Stimulated activated CD4-positive, alpha-beta T cell treated with anti-CD3 and anti-CD28 coated beads, Interleukin-12 subunit alpha, Interleukin-12 subunit beta, amount 100 ng/mL, for 48 hours (primary cell): ENCODE data around the gene MRPL52.
"Not testable (repeated sequence)": the region's sequence is repeated elsewhere in the genome, so short reads cannot be mapped to it uniquely, and the experiment has no call there.

Experiments used
- DNase-seq, 3 donors: peaks; one replicate each; pipeline ENCODE4 v3.0.0-alpha.2; 2020; ENCODE audit warnings: low read depth in 2 of 3, low spot score in 1 of 3

MRPL52 gene

DNA sequence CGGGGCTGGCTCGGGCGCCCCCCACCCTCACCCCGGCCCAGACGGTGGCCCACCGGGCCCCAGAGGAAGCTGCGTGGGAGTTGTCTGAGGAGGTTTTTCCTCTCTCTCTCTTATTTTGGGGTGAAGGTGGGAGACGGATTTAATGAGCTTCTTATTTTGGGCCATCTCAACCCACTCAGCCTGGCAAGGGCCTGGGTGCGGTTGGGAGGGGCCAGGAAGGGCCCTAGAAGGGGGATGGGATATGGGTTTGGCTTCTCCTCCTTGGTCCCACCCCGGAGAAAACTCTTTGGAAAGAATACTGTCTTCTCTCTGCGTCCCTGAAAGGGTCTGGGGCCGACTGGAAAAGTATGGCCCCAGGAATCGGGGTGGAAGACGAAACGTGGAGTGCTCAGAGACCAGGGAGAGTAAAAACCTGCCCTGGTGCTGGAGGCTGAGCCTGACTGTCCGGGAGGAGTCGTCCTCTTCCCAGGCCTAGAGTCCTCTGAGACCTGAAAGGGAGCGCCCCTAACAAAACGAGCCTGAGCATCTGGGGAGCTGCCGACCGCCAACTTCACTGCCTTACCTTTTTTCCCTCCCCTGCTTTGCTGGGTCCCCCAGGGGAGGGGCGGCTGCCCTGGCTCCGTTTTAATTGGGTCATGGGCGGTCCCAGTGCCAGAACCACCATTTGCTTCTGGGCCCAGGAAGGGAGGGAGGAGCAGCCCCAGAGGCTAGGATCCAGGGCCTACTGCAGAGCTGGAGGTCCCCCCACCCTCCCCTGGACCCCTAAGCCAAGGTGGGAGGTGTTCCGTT is 8.3 kb downstream of the MRPL52 start:
- no peak for DNase-seq

DNA sequence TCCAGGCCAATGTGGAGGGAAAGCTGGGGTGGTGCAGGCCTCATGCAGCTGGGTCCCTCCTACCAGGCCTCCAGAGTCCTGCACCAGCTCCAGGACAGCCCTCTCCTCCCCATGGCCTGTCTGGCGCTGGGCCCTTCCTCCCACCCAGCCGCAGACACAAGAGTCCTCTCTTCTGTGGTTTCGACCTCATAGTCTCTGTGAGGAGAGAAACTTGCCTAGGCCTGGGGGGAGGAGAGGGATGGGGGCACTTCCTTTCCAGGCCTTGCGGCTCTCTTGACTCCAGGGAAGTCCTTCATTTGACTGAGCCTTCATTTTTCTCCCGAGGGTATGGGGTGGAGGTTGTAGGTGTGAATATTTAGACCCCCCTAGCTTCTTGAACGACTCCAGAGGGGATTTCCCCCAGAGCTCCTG is 8.9 kb downstream of the MRPL52 start:
- no peak for DNase-seq

DNA sequence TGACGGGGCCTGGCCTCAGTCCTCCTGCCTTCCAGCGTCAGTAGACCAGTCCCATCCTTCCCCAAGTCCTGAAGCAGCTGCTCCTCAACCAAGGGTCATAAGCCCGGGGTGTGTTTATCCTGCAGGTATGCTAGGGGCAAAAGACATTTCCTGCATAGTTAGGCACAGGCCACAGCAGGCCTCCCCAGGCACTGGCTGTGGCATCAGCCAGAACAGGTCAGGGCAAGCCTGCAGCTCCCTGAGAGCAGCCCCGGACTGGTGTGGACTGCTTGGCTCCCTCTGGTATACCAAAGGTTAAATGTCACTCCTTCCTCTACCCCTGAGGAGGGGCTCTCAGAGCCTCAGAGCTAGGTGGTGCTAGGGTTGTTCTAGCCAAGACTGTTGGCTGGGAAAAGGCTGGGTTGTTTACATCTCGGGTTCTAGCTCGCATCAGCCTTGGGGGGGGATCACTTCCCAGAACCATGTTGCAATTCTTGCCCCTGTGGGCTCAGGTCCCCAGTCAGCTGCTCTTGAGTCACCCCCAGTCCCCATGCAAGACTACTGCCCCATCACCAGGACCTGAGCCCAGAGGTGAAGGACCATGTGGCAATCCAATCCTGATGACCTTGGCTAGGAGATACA is 9.6 kb downstream of the MRPL52 start:
- DNase-seq = no peak

DNA sequence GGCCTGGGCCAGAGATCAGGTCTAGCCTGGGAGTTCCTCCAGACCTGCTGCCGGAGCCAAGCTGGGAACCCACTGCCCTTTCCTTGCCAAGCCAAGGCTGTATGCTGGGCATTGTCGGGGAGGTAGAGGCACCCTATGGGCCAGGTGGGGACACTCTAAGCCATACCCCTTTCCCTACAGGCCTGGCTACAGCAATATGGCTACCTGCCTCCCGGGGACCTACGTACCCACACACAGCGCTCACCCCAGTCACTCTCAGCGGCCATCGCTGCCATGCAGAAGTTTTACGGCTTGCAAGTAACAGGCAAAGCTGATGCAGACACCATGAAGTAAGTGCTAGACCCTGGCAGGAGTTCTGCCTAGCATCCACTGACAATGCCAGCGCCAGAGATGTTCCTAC is 11.6 kb downstream of the MRPL52 start:
- no peak for DNase-seq

DNA sequence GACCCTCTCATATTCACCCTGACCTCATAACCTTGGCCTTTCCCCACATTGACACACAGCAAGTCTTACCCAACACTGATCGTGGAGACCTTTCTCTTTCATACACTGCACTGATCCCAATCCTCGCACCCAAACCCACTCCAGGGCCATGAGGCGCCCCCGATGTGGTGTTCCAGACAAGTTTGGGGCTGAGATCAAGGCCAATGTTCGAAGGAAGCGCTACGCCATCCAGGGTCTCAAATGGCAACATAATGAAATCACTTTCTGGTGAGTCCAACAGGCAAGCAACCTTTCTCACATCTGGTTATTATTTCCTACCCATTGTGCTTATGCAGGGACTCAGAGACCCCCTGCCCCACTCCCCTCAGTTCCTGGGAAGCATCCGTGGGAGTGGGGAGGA is 12.1 kb downstream of the MRPL52 start:
- no peak for DNase-seq

DNA sequence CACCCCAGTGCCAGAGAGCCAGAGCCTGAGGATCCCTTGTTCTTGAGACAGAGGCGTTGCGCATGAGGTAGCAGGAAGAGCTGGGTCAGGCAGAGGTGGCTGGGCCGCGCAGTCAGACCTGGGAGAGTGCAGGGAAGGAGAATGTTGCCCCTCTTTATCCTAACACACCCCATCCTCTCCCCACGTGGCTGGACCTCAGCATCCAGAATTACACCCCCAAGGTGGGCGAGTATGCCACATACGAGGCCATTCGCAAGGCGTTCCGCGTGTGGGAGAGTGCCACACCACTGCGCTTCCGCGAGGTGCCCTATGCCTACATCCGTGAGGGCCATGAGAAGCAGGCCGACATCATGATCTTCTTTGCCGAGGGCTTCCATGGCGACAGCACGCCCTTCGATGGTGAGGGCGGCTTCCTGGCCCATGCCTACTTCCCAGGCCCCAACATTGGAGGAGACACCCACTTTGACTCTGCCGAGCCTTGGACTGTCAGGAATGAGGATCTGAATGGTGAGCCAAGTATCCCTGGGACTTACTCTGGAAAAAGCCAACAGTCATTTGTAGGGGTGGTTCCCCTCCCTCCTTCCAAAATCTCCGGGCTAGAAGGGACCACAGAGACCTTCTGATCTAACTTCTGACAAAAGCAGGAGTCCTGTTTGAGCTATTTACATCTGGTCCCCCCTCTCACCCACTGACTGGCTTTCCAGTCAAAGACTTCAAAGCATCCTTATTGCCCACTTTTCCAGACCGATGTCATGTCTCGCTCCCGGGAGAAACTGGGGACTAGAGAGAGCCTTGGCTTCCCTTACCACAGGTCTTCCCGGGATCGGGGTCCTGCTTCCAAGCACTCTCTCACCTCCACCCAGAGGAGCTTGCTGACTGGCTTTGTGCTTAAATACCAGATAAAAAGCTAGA is 12.8 kb downstream of the MRPL52 start:
- no peak for DNase-seq

DNA sequence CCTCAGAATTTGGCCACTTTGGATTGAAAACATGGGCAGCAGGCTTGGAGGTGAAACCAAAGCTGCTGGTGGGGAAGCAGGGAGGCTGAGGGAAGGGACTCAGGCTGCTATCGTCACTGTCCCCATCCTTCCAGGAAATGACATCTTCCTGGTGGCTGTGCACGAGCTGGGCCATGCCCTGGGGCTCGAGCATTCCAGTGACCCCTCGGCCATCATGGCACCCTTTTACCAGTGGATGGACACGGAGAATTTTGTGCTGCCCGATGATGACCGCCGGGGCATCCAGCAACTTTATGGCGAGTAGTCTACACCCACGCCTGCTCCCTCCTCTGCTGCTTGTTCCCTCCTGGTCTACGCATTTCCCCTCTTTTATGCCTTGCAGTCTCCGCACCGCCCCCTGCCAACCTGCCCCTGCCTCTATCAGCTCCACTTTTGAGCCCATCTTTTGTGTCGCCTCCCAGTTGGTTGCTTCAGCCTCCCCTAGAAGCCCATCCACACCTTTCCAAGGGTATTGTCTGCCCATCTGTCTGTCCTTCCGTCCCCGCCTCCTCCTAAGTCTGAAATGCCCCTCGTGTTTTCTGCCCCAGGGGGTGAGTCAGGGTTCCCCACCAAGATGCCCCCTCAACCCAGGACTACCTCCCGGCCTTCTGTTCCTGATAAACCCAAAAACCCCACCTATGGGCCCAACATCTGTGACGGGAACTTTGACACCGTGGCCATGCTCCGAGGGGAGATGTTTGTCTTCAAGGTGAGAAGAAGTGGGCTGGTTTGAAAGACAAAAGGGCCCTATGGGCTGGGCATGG is 13.6 kb downstream of the MRPL52 start:
- no peak for DNase-seq

DNA sequence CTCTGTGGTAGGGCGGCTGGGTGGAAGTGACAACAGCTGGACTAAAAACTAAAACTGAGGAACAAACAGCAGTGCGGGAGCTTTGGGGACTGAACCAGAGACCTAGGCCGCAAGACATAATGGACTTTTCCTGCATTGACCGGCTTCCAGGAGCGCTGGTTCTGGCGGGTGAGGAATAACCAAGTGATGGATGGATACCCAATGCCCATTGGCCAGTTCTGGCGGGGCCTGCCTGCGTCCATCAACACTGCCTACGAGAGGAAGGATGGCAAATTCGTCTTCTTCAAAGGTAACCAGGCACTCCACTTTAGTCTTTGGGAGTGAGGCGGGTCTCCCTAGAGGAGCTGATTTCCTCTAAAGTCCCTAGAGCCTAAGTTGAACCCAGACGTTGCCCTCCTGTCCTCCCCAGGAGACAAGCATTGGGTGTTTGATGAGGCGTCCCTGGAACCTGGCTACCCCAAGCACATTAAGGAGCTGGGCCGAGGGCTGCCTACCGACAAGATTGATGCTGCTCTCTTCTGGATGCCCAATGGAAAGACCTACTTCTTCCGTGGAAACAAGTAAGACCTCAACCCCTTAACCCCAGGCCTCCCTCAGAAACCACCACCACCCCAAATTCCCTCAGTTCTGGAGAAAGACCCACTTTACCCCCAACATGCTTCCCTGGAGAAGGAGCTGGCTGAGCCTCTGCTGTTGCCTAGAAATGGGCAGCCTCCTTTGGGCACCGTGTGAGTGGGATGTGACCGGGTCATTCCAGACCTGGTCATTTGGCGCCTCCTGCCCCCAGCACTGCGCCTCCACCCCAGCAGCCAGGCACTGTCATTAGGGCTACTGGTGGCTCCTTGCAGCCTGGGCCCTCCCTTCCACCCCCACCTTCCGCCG is 14.8 kb downstream of the MRPL52 start:
- no peak for DNase-seq

DNA sequence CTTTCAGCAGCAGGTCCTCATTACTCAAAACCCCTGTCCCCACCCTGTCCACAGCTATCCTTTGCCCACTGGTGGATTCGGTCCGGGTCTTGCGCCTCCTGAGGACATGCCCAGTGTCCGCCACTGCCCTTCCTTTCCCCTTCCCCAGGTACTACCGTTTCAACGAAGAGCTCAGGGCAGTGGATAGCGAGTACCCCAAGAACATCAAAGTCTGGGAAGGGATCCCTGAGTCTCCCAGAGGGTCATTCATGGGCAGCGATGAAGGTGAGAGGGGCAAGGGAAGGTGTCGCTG is 15.4 kb downstream of the MRPL52 start:
- DNase-seq = no peak

DNA sequence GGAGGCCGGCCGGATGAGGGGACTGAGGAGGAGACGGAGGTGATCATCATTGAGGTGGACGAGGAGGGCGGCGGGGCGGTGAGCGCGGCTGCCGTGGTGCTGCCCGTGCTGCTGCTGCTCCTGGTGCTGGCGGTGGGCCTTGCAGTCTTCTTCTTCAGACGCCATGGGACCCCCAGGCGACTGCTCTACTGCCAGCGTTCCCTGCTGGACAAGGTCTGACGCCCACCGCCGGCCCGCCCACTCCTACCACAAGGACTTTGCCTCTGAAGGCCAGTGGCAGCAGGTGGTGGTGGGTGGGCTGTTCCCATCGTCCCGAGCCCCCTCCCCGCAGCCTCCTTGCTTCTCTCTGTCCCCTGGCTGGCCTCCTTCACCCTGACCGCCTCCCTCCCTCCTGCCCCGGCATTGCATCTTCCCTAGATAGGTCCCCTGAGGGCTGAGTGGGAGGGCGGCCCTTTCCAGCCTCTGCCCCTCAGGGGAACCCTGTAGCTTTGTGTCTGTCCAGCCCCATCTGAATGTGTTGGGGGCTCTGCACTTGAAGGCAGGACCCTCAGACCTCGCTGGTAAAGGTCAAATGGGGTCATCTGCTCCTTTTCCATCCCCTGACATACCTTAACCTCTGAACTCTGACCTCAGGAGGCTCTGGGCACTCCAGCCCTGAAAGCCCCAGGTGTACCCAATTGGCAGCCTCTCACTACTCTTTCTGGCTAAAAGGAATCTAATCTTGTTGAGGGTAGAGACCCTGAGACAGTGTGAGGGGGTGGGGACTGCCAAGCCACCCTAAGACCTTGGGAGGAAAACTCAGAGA is 16.3 kb downstream of the MRPL52 start:
- no peak for DNase-seq

DNA sequence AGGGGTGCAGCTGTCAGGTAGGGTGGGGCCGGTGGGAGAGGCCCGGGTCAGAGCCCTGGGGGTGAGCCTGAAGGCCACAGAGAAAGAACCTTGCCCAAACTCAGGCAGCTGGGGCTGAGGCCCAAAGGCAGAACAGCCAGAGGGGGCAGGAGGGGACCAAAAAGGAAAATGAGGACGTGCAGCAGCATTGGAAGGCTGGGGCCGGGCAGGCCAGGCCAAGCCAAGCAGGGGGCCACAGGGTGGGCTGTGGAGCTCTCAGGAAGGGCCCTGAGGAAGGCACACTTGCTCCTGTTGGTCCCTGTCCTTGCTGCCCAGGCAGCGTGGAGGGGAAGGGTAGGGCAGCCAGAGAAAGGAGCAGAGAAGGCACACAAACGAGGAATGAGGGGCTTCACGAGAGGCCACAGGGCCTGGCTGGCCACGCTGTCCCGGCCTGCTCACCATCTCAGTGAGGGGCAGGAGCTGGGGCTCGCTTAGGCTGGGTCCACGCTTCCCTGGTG is 17.2 kb downstream of the MRPL52 start:
- DNase-seq = no peak

DNA sequence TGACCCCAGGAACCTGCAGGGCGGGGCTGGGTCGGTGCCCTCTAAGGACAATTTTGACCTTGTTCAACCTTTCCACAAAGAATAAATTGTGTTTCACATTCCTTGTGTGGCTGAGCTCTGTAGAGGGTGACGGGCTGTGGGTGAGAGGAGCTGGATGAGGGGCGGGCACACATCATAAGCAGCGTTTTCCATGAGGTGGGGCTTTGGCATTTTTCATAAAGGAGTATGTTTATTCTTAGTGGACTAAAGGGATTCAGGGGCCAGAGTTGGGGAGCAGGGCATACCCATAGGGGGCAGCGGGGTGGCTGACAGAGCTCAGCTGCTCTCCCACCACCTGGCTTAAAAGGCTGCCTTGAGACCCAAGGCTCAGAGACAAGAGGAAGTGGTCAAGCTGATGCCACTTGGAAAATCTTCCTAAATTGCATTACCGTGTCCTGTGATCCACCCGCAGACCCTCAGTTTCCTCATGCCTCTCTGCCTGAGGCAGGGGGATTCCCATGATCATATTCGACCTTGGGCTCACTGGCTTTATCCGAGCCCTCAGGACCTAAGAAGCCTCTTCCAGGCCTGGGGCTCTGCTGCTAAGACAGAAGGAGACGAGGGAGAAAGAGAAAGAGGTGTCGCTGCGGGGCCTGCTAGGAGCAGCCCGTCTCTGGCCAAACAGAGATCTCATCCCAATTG is 18.1 kb downstream of the MRPL52 start:
- DNase-seq = no peak

DNA sequence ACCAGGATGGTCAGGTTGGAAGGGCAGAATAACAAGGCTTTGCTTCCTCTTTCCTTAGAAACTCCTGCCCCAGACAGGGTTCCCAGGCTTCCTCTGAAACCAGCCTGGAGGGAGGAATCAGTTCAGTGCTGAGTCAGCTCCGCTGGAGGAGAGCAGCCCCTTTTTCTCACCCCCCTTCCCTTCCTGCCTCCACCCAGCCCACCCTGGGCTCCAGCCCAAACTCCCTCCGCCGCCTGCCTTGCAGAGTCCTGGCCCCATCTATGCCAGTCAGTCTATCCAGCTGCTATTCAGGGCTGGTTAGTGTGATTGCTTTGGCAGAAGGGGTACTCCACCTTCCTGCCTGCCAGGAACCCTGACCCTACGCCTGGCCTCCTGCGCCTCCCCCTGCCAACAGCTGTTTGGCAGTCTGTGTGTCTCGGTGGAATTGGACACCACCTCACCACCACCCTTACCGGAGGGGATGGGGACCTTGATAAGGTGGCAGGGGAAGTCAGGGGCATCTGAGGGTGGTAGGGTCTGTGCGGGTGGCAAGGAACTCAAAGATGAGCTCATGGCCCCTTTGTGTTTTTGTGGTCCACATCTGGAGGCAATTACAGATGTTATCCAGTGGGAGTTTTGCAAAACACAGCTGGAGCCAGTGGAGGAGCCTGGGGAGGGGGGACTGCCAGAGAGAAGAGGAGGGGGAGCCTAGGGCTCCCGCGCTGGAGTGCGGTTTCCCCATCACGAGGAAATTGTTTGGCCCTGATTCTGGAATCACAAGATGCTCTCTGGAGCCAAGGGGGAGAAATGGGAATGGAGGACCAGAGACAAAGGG is 18.9 kb downstream of the MRPL52 start:
- no peak for DNase-seq

DNA sequence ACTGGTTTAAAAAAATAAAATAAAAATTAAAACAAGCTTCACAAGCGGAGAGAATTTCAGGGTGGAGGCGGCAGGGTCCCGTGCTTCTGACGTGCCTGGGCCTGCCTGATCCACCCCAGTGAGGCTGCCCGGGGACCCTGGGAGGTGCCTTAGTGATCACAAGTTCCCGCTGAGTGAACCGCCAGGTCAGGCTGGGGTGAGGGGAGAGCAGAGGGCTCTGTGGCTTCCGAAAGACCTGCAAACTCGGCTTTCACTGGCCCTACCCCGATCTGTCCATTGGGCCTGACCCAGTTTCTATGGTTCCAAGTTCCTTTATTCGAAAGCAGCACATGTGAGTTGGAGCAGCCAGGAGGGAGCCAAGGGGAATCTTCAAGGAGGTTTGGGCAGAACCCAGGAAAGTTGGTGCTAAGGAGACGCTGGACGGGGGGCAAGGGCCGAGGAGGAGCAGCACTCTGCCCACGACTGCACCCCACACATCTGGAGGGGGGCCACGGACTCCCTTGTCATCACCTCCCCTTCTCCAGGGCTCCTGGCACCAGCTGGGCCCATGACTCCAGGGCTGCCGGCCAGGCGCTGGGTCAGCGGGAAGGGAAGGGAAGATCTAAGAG is 19.6 kb downstream of the MRPL52 start:
- no peak for DNase-seq

DNA sequence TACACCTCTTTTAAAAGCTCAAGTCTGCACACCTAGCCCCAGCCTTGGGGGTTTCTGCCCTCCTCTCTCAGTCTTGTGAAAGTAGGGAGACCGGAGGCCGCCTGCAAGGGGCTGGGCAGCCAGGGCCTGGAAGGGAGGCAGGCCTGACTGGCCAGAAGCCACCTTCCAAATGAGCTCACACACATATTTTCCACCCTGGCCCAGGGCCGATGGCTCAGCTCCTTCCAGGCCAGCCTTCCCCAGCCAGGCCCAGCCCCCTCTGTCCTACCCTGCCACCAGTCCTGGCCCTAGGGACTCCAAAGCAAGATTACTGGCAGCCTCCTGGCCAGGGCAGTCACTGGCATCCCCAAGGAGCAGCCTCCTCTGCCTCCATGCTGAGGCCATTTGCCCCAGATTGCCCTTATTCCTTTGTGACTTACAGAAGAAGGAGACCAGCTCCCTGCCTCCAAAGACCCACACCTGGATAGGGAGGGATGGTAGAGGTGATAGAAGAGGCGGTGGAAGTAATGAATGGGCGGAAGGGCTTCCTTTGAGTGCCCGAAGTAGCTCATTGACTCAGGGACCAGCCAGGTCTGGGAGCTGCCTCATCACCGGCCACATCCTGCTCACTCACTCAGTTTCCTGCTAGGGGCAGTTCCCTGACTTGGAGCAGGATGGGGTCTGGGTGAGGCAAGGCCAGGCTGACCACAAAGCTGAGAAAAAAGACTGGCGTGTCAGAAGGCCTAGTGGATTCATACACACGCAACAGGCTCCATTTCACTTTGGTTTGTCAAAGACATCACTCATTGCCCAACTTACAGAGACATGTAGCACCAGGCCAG is 21.5 kb downstream of the MRPL52 start:
- no peak for DNase-seq

DNA sequence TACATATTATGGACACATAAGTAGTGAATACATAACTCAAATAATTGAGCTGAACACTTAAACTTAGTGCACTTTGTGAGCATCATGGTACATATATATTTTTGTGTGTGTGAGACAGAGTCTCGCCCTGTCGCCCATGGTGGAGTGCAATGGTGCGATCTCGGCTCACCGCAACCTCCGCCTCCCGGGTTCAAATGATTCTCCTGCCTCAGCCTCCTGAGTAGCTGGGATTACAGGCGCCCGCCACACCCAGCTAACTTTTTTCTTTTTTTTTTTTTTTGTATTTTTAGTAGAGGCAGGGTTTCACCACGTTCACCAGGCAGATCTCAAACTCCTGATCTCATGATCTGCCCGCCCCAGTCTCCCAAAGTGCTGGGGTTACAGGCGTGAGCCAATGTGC is 22.5 kb downstream of the MRPL52 start:
- not testable (repeated sequence) for DNase-seq

DNA sequence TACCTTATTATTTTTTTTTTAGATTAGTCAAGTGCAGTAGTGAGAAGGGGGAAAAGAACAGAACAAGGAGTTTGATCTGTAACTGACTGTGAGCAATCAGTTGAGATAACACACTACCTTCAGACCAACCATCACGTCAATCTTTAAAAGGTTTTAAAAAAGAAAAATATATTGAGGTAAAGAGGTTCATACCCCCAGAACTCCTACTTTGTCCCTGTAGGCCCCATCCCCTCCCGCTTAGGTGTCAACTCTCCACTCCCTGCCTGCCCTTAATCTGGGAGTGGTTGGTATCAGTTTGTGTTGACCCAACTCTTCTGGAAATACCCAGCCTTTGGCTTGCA is 22.9 kb downstream of the MRPL52 start:
- DNase-seq = no peak
